H7 (cell line): ENCODE data around the gene TGFBR2. TPM values are rescaled to one million over a fixed set of nuclear protein-coding genes. Genes with fewer than 3 reads are reported as not detected.

Experiments
- DNase-seq: peaks from one replicate; pipeline ENCODE4 v3.0.0; 2012
- H3K27me3 ChIP-seq: 2 replicates; pipeline ENCODE4 v1.6.0; 2011; ENCODE audit warnings: mild to moderate bottlenecking, low read length; ENCODE audit not compliant: control insufficient read depth, insufficient read depth
- H3K36me3 ChIP-seq: replicated peaks from 2 replicates; pipeline ENCODE4 v1.5.1; 2011; ENCODE audit warnings: low read length; ENCODE audit not compliant: control insufficient read depth, insufficient read depth
- H3K4me3 ChIP-seq: 2 replicates; pipeline ENCODE4 v1.5.1; 2011; ENCODE audit warnings: low read depth, mild to moderate bottlenecking, control low read depth, low read length, moderate library complexity; ENCODE audit not compliant: insufficient read depth
- total RNA-seq: library from RNA; depleted of rRNA; stranded (reverse); fragments of >200 nt; shearing (Covaris generic); gene quantifications from 2 replicates; pipeline ENCODE4 v1.2.3, GENCODE V29; 2014

Gene TGFBR2
- total RNA-seq, 1 experiment from 2014 or later: 4.3 TPM

DNA sequence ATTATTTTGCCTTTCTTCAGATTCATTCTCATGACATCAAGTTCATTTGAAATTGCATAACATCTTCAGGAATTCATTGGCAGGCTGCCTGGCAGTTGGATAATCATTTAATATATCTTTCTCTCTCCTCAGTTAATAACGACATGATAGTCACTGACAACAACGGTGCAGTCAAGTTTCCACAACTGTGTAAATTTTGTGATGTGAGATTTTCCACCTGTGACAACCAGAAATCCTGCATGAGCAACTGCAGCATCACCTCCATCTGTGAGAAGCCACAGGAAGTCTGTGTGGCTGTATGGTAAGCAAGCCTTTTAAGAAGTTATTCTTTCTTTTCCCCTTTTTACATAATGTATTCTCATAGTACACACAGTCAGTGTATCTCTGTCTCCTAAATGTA lies 38.2 kb downstream of the TGFBR2 start:
- Histone ChIP-seq H3K4me3 (no peak overlapping the region), H3K36me3 (peaks cover 7% of the 10 kb centered on the region), H3K27me3 (no peaks in the 10 kb centered on the region)
- no peak for DNase-seq

DNA sequence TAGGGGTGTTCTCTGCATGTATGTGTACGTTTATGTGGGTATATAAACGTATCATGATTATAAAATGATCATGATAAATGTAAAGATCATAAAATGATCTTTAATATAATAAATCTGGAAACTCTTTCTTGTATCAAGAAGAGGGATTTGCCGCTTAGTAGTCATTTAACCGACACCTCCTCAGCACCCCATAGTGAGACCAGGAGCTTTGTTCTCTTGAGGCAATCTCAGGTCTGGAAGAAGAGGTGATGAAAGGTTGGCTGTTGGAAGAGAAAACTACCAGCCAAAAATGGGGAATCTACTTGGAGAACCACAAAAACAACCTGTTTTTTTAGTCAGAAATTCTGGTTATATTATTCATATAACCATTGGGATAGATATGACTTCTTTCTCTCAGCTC lies 38.7 kb downstream of the TGFBR2 start:
- no peaks in the 10 kb centered on the region for H3K27me3 ChIP-seq
- H3K4me3 ChIP-seq: no peak overlapping the region
- H3K36me3 ChIP-seq: peaks cover 8% of the 10 kb centered on the region
- DNase-seq: no peak

DNA sequence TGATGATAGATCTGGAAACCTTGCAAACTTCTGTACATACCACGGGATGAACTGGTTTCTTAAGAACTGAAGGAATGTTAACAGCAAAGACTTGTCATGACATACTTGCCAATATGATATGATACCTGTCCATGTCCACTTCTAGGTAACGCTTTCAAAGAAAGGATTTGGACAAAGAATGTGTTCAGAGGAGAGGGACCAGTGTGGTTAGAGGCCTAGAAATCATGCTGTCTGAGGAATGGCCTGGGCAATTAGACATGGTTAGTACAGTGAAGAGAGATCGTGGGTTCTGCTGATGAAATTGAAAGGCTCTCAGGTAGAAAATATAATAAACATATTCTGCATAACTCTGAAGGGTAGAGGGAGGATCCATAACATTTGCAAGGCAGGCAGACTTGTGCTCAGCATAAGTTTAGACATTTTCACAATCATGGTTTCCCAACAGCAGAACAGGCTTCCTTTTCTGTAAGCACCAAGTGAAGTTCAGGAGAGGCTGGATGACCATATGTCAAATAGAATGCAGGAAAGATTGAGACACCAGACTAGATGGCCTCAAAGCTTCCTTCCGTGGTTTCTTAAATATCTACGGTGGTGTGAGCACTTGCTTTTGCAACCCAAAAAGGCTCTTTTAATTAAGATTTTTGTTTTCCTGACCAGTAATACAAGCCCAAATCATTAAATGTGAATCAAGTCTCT lies 39.9 kb downstream of the TGFBR2 start:
- no peak overlapping the region for H3K4me3 ChIP-seq
- peaks cover 11% of the 10 kb centered on the region for H3K36me3 ChIP-seq
- no peak for DNase-seq
- no peaks in the 10 kb centered on the region for H3K27me3 ChIP-seq

DNA sequence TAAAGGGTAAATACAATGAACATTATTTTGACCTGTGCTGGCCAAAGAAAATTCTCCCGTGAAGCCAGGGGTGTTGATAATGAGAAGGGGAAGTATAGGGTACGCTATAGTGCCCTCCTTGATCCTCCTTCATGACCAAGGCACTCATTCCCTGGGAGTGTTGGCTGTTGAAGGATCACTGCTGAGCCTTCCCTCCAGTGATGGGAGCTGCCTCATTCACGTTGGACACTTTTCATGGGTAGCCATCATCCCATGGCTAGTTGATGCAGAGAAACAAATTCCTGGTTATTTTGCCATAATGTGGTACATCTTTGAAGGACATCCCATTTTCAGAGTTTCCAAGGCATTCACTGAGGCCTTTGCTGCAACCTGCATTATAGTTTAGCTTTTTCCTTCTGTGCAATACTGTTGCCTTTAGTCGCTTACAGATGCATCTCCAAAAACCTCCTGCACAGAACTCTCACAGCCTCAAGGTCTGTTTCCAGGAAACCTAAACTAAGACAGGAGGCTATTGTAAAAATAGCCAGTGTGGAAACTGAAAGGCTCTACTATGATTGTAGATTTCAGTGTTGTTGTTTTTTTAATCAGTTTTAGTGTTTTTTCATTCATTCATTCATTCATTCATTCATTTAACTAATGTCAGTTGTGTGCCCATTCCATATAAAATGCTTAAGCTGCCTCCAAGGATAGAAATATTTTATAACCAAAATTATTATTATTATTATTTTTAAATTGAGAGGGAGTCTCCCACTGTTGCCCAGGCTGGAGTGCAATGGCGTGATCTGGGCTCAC lies 40.8 kb downstream of the TGFBR2 start:
- Histone ChIP-seq H3K36me3 (peaks cover 11% of the 10 kb centered on the region), H3K4me3 (no peak overlapping the region), H3K27me3 (no peaks in the 10 kb centered on the region)
- DNase-seq: no peak

DNA sequence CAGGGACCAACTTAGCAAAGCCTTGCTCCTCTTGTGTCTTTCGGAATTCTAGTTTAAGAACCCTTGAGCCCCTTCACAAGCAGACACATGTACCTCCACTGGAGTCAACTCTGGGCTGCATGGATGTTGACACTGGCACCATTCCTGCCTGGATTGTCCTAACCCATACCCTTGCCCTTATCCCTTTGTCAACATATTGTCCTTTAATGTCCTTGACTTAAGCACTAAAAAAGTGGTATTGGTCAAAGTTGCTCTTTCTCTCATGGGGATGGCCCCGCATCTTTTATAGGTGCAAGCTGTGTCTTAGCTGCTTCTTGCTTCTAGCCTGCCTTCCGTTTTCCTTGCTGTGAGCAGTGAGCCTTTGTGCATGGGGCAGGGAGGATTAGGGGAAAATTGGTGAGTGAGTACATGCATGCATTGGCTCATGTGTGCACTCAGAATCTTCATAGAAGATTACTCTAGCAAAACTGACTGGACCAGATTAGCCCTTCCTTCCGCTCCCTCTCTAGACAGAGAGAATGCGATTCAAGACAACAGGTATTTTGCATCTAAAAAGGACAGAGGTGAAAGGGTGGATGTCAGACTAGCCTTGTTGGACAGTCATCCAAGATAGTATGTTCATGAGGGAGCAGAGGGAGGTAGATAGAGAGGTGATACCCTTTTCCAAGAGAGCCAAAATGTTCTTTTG lies 42.4 kb downstream of the TGFBR2 start:
- Histone ChIP-seq H3K27me3 (no peaks in the 10 kb centered on the region), H3K4me3 (no peak overlapping the region), H3K36me3 (peaks cover 11% of the 10 kb centered on the region)
- no peak for DNase-seq

DNA sequence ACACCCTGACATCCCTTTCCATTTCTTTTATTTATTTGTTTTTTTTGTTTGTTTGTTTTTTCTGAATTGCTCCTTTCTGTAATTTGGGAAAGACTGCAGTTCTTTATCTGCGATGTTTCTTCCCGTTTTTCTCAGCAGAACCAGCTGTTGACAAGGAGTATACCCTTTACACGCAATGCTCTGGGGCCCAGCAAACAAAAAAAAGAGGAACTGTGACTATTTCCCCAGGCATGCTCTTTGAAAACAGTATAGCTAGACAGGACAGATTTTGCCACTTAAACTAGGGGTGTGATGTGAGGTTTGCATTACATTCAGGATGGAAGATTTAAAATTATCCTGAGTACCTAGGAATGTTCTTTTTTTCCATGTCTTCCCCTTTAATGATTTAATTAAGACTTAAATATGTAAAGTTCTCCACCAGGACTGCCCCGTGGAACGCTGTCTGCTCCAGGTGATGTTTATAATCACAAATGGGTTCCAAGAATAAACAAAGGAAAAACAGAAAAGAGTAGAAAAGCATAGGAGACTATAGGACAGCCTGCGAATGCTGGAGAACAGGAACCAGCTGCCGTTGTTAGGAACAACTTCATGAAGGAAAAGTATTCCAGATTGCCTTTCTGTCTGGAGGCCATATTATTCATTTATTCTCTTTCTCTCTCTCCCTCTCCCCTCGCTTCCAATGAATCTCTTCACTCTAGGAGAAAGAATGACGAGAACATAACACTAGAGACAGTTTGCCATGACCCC lies 43.3 kb downstream of the TGFBR2 start:
- Histone ChIP-seq H3K27me3 (no peaks in the 10 kb centered on the region), H3K4me3 (no peak overlapping the region), H3K36me3 (peaks cover 13% of the 10 kb centered on the region)
- DNase-seq: no peak

DNA sequence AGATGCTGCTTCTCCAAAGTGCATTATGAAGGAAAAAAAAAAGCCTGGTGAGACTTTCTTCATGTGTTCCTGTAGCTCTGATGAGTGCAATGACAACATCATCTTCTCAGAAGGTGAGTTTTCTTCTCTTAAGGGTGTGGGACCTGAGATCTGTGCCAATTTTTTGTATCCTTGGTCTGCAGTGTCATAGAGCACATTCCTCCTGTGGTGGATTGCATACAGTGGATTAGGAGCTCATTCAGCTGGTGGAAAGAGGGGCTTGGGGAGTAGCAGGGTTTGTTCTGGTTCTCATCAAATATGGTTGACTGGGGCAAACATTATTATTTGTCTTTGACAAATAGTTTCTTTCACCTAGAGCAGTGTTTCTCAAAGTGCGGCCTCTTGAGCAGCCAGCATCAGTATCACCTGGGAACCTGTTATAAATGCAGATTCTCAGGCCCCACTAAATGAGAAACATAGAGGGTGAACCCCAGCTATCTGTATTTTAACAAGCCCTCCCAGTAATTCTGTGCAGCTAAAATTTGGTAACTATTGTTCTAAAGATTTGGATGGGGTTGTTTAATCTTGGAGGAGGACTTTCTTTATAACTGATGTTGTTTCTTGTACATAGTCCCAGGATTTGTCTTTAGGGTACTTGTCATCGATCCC lies 44.1 kb downstream of the TGFBR2 start:
- H3K27me3 ChIP-seq: no peaks in the 10 kb centered on the region
- peaks cover 15% of the 10 kb centered on the region for H3K36me3 ChIP-seq
- DNase-seq: no peak
- no peak overlapping the region for H3K4me3 ChIP-seq

DNA sequence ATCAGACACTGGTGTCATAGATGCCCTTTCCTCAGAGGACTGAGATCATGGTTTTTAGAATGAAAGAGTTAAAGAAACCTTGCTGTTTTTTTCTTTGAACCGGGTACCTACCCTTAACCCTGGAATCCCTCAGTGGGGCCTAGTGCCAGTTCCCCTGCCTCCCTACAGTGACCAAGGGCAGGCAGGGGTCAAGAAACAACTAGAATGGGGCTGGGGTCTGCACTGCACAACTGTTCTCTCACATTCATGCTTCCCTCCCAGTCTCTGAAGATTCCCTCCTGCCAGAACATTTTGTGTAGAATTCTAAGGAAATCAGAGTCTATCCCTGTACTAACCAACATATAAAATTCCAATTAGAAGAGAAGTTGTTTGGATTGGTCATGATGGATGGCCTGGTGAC lies 47.9 kb downstream of the TGFBR2 start:
- H3K36me3 ChIP-seq: peaks cover 13% of the 10 kb centered on the region
- H3K27me3 ChIP-seq: no peaks in the 10 kb centered on the region
- no peak for DNase-seq
- H3K4me3 ChIP-seq: no peak overlapping the region

DNA sequence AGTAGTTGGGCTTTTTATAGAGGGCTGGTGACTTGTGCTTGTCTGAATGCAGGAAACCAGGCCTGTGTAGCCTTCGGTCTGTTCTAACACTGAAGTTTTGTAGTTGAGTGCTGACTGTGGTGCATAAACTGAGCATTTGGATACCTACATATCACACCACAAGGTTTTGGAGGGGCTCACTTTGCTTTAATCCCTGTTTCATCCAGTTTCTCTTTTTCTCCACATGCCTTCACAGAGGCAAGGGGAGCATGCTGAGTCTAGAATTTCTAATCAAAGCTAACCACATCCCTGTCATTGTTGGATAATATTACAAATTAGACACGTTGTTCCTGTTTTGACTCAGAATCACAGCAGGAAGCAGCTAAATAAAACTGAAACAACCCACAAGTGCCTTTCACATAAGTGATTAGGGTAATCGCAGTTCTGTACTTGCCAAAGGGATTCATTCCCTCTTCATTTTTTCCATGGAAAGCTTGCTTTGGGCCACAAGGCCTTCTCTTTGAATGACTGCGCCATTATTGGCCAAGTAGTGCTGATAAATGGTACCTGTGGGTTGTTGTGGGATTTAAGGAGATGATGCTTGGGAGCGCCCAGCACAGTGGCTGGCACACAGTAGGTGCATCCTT lies 48.9 kb downstream of the TGFBR2 start:
- DNase-seq: no peak
- H3K4me3 ChIP-seq: no peak overlapping the region
- H3K36me3 ChIP-seq: peaks cover 10% of the 10 kb centered on the region
- H3K27me3 ChIP-seq: no peaks in the 10 kb centered on the region

DNA sequence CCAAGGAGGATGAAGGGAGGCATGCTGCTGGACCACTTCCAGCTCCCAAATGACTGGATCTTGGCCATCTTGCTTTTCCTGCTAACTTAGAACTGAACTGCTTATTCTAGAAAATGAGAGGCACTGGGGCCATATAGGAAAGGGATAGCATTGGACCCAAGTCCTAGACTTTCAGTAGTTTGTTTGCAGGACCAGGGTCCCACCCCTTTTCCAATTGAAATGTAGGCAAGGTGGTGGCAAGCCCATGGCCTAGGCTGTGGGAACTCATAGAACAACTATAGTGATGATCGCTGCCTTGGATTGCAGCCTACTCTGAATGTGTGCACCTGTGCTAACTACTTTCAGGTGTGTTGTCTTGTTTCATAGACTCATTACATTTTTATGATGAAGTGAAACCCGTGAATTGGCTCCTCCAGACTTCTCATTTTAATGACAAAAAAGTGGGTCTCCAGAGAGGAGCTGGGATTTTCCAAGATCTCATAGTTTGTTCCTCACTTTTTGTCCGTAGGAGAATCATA lies 50.3 kb downstream of the TGFBR2 start:
- no peak for DNase-seq
- H3K27me3 ChIP-seq: no peaks in the 10 kb centered on the region
- no peak overlapping the region for H3K4me3 ChIP-seq
- H3K36me3 ChIP-seq: peaks cover 9% of the 10 kb centered on the region

DNA sequence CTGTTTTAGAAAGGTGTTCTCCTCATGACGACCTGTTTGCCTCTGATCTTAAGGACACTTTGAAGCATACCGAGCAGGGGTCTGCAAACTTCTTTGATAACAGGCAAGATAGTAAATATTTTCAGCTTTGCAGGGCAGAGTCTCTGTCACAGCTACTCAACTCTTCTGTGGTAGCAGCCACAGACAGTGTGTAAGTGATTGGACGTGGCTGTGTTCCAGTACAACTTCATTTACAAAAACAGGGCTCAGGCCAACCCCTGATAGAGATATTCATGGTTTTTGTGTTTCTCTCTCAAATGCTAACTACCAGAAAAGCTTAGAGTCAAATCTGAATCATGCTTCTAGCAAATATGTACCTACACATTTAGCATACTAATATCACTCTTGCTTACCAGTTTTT lies 51.5 kb downstream of the TGFBR2 start:
- Histone ChIP-seq H3K36me3 (peaks cover 9% of the 10 kb centered on the region), H3K4me3 (no peak overlapping the region), H3K27me3 (no peaks in the 10 kb centered on the region)
- DNase-seq: no peak

DNA sequence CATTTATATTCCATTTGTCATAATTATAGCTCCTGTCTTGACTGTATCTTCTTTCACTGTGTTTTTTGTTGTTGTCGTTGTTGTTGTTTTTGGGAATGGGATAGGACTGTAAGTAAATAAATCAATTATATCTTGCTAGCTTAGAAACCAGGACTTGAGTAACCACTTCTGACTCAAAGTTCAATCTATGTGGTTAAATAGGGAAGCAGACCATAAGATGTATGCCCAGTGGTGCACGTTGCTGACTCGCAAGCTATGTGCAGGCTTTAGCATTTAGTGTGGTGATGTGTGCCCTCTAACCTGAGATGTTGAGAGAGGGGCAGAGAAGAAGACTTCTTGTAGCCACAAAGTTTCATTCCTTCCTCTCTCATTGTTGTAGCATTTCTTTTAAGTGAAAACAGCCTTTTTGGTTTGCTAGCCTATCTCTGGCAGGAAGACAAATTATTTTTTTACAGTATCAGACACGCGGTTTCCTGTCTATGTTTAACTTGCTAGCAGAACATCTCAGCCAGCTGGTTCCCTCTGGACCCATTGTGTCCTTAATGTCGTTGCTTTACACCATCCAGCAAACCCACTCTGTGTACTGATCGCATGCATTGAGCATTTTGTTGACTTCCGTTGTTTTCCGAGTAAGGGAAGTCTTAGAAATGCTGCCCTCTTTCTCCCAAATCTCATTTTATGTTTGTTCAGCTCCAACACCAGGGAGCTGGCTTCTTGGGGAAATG lies 52.1 kb downstream of the TGFBR2 start:
- H3K36me3 ChIP-seq: peaks cover 9% of the 10 kb centered on the region
- no peak overlapping the region for H3K4me3 ChIP-seq
- DNase-seq: no peak

More for the DNA sequence above, 52.1 kb downstream of the TGFBR2 start:
- no peaks in the 10 kb centered on the region for H3K27me3 ChIP-seq
